ENCODE data around the gene MED13. TPM values are rescaled to one million over a fixed set of nuclear protein-coding genes. Genes with fewer than 3 reads are reported as not detected.
A peak's percentile ranks its signal among the peaks of the same experiment; 100 is the strongest.

Gene MED13
- total and polyA plus RNA-seq, 2 donors (not counting 1 experiment from before 2014, with no cell fraction given): 36.2 to 47.1 TPM

- peaks cover 3% of the 10 kb centered on the region for H3K79me2 ChIP-seq (ENCODE audit: control insufficient read depth, insufficient read depth, low read length)
- peaks cover 3% of the 10 kb centered on the region for H3K36me3 ChIP-seq (ENCODE audit: control insufficient read depth, insufficient read depth, low read length)
- no peak for DNase-seq (ENCODE audit: low read depth in 2 of 2)
- H3K4me3 ChIP-seq (replicated peaks in 1 of 4; ENCODE audit: control extremely low read depth in 1 of 4, insufficient read depth in 1 of 4, low read depth in 3 of 4, low read length in 4 of 4): no peak overlapping the region
- no peaks in the 10 kb centered on the region for H4K20me1 ChIP-seq (ENCODE audit: control insufficient read depth, extremely low read depth, insufficient read depth, low read length)
- no peak overlapping the region for H3K9ac ChIP-seq (ENCODE audit: insufficient read depth, low read length)
- H3K4me2 ChIP-seq (ENCODE audit: extremely low read depth, insufficient read depth, low read length): no peak overlapping the region
- H3K27me3 ChIP-seq (ENCODE audit: control insufficient read depth, insufficient read depth, low read length): no peaks in the 10 kb centered on the region
- no peak overlapping the region for H3K27ac ChIP-seq (ENCODE audit: insufficient read depth, low read length)
- no peak for TF ChIP-seq CTCF (conservative IDR thresholded peaks at IDR 0.05 in 1 of 2, IDR thresholded peaks at IDR 0.05 in 1 of 2; ENCODE audit: low read depth in 1 of 2, low read length in 2 of 2)
- TF ChIP-seq EZH2 (IDR thresholded peaks at IDR 0.05; ENCODE audit: low read length, missing control alignments): no peak
- no peak overlapping the region for H2AFZ ChIP-seq (ENCODE audit: low read length)
- H3K9me3 ChIP-seq (ENCODE audit: control insufficient read depth, insufficient read depth, low read depth, low read length): no peaks in the 10 kb centered on the region
- no peaks in the 10 kb centered on the region for H3K4me1 ChIP-seq (ENCODE audit: control insufficient read depth, extremely low read depth, insufficient read depth, low read length)
Observed at GRCh38 chr17:61970030-61970429, 95.0 kb downstream of the MED13 start.

- Histone ChIP-seq H3K27ac (ENCODE audit: insufficient read depth, low read length) (no peak overlapping the region), H4K20me1 (ENCODE audit: control insufficient read depth, extremely low read depth, insufficient read depth, low read length) (no peaks in the 10 kb centered on the region), H3K4me3 (replicated peaks in 1 of 4; ENCODE audit: control extremely low read depth in 1 of 4, insufficient read depth in 1 of 4, low read depth in 3 of 4, low read length in 4 of 4) (no peak overlapping the region), H3K36me3 (ENCODE audit: control insufficient read depth, insufficient read depth, low read length) (peaks cover 3% of the 10 kb centered on the region), H3K9ac (ENCODE audit: insufficient read depth, low read length) (no peak overlapping the region), H3K9me3 (ENCODE audit: control insufficient read depth, insufficient read depth, low read depth, low read length) (no peaks in the 10 kb centered on the region), H3K4me2 (ENCODE audit: extremely low read depth, insufficient read depth, low read length) (no peak overlapping the region), H3K4me1 (ENCODE audit: control insufficient read depth, extremely low read depth, insufficient read depth, low read length) (no peaks in the 10 kb centered on the region), H3K27me3 (ENCODE audit: control insufficient read depth, insufficient read depth, low read length) (no peaks in the 10 kb centered on the region), H3K79me2 (ENCODE audit: control insufficient read depth, insufficient read depth, low read length) (no peaks in the 10 kb centered on the region), H2AFZ (ENCODE audit: low read length) (no peak overlapping the region)
- no peak for DNase-seq (ENCODE audit: low read depth in 2 of 2)
- TF ChIP-seq CTCF (conservative IDR thresholded peaks at IDR 0.05 in 1 of 2, IDR thresholded peaks at IDR 0.05 in 1 of 2; ENCODE audit: low read depth in 1 of 2, low read length in 2 of 2) (no peak), EZH2 (IDR thresholded peaks at IDR 0.05; ENCODE audit: low read length, missing control alignments) (no peak)
Observed at GRCh38 chr17:61968757-61969156, 96.3 kb downstream of the MED13 start.

- Histone ChIP-seq H2AFZ (ENCODE audit: low read length) (no peak overlapping the region), H3K79me2 (ENCODE audit: control insufficient read depth, insufficient read depth, low read length) (no peaks in the 10 kb centered on the region), H3K27ac (ENCODE audit: insufficient read depth, low read length) (no peak overlapping the region), H3K27me3 (ENCODE audit: control insufficient read depth, insufficient read depth, low read length) (no peaks in the 10 kb centered on the region), H3K4me3 (replicated peaks in 1 of 4; ENCODE audit: control extremely low read depth in 1 of 4, insufficient read depth in 1 of 4, low read depth in 3 of 4, low read length in 4 of 4) (no peak overlapping the region), H4K20me1 (ENCODE audit: control insufficient read depth, extremely low read depth, insufficient read depth, low read length) (no peaks in the 10 kb centered on the region), H3K9ac (ENCODE audit: insufficient read depth, low read length) (no peak overlapping the region), H3K9me3 (ENCODE audit: control insufficient read depth, insufficient read depth, low read depth, low read length) (no peaks in the 10 kb centered on the region), H3K4me2 (ENCODE audit: extremely low read depth, insufficient read depth, low read length) (no peak overlapping the region), H3K36me3 (ENCODE audit: control insufficient read depth, insufficient read depth, low read length) (peaks cover 3% of the 10 kb centered on the region), H3K4me1 (ENCODE audit: control insufficient read depth, extremely low read depth, insufficient read depth, low read length) (no peaks in the 10 kb centered on the region)
- TF ChIP-seq CTCF (conservative IDR thresholded peaks at IDR 0.05 in 1 of 2, IDR thresholded peaks at IDR 0.05 in 1 of 2; ENCODE audit: low read depth in 1 of 2, low read length in 2 of 2) (no peak), EZH2 (IDR thresholded peaks at IDR 0.05; ENCODE audit: low read length, missing control alignments) (no peak)
- peak in 1 of 2 donors; percentile 13 for DNase-seq (ENCODE audit: low read depth in 2 of 2)
Observed at GRCh38 chr17:61967729-61968128, 97.3 kb downstream of the MED13 start.

Data from fibroblast of lung (primary cell).